Measurements from ENCODE around the gene PLSCR4.

Gene PLSCR4

DNA sequence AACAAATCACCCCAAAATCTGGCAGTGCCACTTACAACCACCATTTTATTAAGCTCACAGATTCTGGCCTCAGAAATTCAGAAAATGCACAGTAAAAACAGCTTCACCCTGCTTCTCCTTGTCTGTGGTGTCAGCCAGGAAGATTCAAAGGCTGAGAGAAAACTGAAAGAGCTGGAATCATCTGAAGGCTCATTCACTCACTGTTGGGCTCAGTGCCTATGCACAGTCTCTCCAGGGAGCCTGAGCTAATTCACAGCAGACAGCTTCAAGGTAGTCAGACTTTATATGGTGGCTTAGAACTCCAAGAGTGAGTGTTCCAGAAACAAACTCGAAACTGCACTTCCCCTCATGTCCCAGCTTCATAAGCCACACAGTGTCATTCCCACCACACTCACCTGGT is 73.4 kb downstream of the PLSCR4 start:
- ATAC-seq (replicated peaks; ENCODE audit: extremely low read depth, poor library complexity, severe bottlenecking): no peak
- no peaks in the 10 kb centered on the region for H3K4me1 Mint-ChIP-seq
- H3K36me3 Mint-ChIP-seq (ENCODE audit: insufficient read depth): no peaks in the 10 kb centered on the region
- no peak overlapping the region for H3K4me3 Mint-ChIP-seq
- no peak for DNase-seq (ENCODE audit: low spot score in 2 of 2)
- no peak overlapping the region for H3K27ac Mint-ChIP-seq (ENCODE audit: low read depth)
- peaks cover 7% of the 10 kb centered on the region for H3K27me3 Mint-ChIP-seq
- no peaks in the 10 kb centered on the region for H3K9me3 Mint-ChIP-seq

DNA sequence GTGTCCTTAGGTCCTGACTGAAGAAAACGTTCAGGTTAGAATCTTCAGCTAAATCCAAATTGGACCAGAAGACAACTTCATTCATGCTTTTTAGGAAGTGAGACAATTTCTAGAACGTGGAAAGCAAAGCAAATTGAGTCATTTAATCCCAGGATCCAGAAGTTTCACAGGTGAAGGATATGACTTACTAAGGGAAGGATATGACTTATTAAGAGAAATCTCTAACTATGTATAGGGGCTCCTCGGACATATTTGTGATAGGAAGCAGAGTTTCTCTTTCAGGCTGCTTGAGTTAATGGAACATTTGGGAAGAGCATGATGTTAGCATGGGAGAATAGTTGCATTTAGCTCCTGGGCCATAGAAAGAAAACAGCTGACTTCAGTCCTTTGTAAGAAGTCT is 73.8 kb downstream of the PLSCR4 start:
- peaks cover 7% of the 10 kb centered on the region for H3K27me3 Mint-ChIP-seq
- H3K36me3 Mint-ChIP-seq (ENCODE audit: insufficient read depth): no peaks in the 10 kb centered on the region
- H3K27ac Mint-ChIP-seq (ENCODE audit: low read depth): no peak overlapping the region
- H3K9me3 Mint-ChIP-seq: no peaks in the 10 kb centered on the region
- H3K4me1 Mint-ChIP-seq: no peaks in the 10 kb centered on the region
- DNase-seq (ENCODE audit: low spot score in 2 of 2) (no peak), ATAC-seq (replicated peaks; ENCODE audit: extremely low read depth, poor library complexity, severe bottlenecking) (no peak)
- no peak overlapping the region for H3K4me3 Mint-ChIP-seq

DNA sequence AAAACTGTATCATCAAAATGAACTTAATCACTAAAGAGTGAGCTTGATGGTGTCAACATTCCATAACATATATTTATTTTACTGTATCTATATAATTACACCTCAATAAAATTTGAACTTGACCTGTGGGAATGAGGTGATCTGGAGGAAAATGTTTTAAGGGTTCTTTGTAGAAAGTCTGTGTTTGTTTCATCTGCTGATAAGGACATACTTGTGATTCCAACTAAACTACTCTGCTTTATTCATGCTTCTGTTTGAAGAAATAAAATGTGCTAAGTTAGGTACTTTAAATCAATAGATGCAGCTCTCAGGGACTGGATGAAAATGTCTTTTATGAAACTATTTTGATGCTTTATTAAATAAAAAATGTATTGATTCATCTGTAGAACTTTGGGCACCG is 78.3 kb downstream of the PLSCR4 start:
- Mint-ChIP-seq H3K36me3 (ENCODE audit: insufficient read depth) (no peaks in the 10 kb centered on the region), H3K27me3 (peaks cover 7% of the 10 kb centered on the region), H3K4me3 (no peak overlapping the region), H3K4me1 (no peaks in the 10 kb centered on the region), H3K9me3 (no peaks in the 10 kb centered on the region), H3K27ac (ENCODE audit: low read depth) (no peak overlapping the region)
- DNase-seq (ENCODE audit: low spot score in 2 of 2) (no peak), ATAC-seq (replicated peaks; ENCODE audit: extremely low read depth, poor library complexity, severe bottlenecking) (no peak)

DNA sequence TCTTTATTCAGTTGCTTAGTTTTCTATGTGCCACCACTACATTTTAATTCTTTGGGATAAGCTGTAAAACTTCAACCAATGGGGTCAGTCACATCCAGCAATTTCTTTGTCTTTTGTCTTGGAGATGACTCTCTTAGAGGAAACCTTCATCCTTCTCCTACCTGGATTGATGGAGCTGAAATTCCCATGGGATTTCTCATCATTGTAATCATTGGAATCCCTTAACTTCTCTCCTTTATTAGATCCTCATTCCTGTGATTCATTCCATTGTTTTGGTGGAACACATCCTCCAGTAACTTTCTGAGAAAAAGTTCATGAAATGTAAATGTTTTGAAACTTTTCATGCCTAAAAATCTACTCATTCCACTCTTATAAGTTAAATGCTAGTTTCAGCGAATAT is 80.3 kb downstream of the PLSCR4 start:
- H3K9me3 Mint-ChIP-seq: no peaks in the 10 kb centered on the region
- no peak for DNase-seq (ENCODE audit: low spot score in 2 of 2)
- no peak overlapping the region for H3K27ac Mint-ChIP-seq (ENCODE audit: low read depth)
- no peaks in the 10 kb centered on the region for H3K27me3 Mint-ChIP-seq
- no peak overlapping the region for H3K4me3 Mint-ChIP-seq
- no peaks in the 10 kb centered on the region for H3K4me1 Mint-ChIP-seq
- no peaks in the 10 kb centered on the region for H3K36me3 Mint-ChIP-seq (ENCODE audit: insufficient read depth)
- no peak for ATAC-seq (replicated peaks; ENCODE audit: extremely low read depth, poor library complexity, severe bottlenecking)

DNA sequence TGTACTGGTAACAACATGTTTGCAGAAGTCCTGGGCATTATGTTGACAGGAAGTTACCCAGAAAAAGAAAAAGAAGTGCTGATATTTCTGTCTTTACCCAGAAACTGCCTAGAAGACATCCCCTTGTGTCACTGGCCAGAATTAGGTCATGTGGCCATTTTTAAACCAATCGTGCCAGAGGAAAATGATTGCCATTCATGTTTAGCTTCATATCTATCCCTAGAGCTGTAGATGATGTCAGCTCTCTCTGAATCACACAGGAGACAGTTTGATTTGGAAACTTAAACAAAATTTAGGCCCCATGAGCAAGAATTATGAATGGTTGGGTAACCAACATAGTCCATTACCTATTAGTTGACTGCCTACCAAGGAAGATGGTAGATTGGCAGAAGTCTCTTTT is 81.0 kb downstream of the PLSCR4 start:
- Mint-ChIP-seq H3K27ac (ENCODE audit: low read depth) (no peak overlapping the region), H3K36me3 (ENCODE audit: insufficient read depth) (no peaks in the 10 kb centered on the region), H3K9me3 (no peaks in the 10 kb centered on the region), H3K4me3 (no peak overlapping the region), H3K4me1 (no peaks in the 10 kb centered on the region), H3K27me3 (no peaks in the 10 kb centered on the region)
- ATAC-seq (replicated peaks; ENCODE audit: extremely low read depth, poor library complexity, severe bottlenecking) (no peak), DNase-seq (ENCODE audit: low spot score in 2 of 2) (no peak)

DNA sequence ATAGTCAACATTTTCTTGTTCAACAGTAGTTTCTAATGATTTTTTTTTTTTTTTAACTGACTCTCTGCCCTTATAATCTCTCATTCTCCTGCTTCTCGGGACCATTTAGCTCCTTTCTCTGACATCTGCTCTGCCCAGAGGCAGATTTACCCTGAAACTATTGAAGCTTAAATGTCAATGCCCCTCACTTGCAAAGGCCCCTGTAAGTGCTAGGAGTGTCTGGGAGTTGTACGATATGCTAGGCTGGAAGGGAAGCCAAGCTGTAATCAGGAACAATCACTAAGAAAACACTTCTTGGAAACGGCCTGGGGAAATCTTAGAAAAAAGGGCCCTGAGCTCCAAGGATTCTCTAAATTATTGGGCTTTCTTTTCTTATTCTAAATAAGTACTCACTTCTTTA is 84.1 kb downstream of the PLSCR4 start:
- no peaks in the 10 kb centered on the region for H3K4me1 Mint-ChIP-seq
- H3K36me3 Mint-ChIP-seq (ENCODE audit: insufficient read depth): no peaks in the 10 kb centered on the region

DNA sequence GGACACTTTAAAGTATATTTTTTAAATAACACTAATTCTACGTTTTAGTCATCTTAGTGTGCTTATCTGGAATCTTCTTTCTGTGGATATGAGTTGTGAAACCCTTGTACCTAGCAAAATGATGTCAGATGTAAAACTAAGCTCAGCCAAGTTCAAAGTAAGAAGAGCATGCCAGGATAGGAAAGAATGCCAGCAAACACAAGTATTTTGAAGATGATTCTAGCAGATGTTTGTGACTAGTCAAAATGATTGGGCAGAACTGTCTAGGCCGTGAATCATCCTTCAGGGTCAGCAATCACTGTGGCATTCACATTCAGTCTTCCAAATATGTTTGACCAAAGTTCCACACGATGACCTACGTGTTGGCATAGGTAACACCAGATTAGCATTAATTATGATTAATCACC is 84.5 kb downstream of the PLSCR4 start:
- Mint-ChIP-seq H3K4me1 (no peaks in the 10 kb centered on the region), H3K27me3 (peaks cover 24% of the 10 kb centered on the region)
- no peak for DNase-seq (ENCODE audit: low spot score in 2 of 2)

More for the DNA sequence above, 84.1 kb downstream of the PLSCR4 start:
- H3K27ac Mint-ChIP-seq (ENCODE audit: low read depth): no peak overlapping the region
- DNase-seq (ENCODE audit: low spot score in 2 of 2) (no peak), ATAC-seq (replicated peaks; ENCODE audit: extremely low read depth, poor library complexity, severe bottlenecking) (no peak)
- no peak overlapping the region for H3K4me3 Mint-ChIP-seq
- peaks cover 22% of the 10 kb centered on the region for H3K27me3 Mint-ChIP-seq
- H3K9me3 Mint-ChIP-seq: no peaks in the 10 kb centered on the region

DNA sequence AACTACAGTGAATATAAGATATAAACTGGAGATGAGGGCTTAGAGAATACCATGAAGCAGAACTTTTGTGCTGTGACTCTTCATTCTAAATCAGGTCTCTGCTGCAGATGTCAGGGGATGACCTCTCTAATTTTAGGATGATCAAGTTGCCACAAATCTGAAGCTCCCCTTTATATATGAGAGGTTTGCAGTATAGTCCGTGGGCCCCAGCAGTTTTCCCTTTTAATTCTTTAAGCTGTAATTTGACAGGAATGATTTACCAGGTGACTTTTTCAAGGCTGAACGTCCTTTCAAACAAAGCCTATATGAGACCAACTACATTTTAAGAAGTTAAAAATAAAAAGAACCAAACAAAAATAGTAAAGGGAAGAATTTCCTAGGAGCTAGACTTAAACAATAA is 85.0 kb downstream of the PLSCR4 start:
- DNase-seq (ENCODE audit: low spot score in 2 of 2) (no peak), ATAC-seq (replicated peaks; ENCODE audit: extremely low read depth, poor library complexity, severe bottlenecking) (no peak)
- no peaks in the 10 kb centered on the region for H3K9me3 Mint-ChIP-seq
- H3K27ac Mint-ChIP-seq (ENCODE audit: low read depth): no peak overlapping the region
- H3K4me3 Mint-ChIP-seq: no peak overlapping the region
- H3K36me3 Mint-ChIP-seq (ENCODE audit: insufficient read depth): no peaks in the 10 kb centered on the region
- no peaks in the 10 kb centered on the region for H3K4me1 Mint-ChIP-seq
- H3K27me3 Mint-ChIP-seq: peaks cover 24% of the 10 kb centered on the region

More for the DNA sequence above, 84.5 kb downstream of the PLSCR4 start:
- Mint-ChIP-seq H3K9me3 (no peaks in the 10 kb centered on the region), H3K36me3 (ENCODE audit: insufficient read depth) (no peaks in the 10 kb centered on the region), H3K4me3 (no peak overlapping the region), H3K27ac (ENCODE audit: low read depth) (no peak overlapping the region)
- no peak for ATAC-seq (replicated peaks; ENCODE audit: extremely low read depth, poor library complexity, severe bottlenecking)

DNA sequence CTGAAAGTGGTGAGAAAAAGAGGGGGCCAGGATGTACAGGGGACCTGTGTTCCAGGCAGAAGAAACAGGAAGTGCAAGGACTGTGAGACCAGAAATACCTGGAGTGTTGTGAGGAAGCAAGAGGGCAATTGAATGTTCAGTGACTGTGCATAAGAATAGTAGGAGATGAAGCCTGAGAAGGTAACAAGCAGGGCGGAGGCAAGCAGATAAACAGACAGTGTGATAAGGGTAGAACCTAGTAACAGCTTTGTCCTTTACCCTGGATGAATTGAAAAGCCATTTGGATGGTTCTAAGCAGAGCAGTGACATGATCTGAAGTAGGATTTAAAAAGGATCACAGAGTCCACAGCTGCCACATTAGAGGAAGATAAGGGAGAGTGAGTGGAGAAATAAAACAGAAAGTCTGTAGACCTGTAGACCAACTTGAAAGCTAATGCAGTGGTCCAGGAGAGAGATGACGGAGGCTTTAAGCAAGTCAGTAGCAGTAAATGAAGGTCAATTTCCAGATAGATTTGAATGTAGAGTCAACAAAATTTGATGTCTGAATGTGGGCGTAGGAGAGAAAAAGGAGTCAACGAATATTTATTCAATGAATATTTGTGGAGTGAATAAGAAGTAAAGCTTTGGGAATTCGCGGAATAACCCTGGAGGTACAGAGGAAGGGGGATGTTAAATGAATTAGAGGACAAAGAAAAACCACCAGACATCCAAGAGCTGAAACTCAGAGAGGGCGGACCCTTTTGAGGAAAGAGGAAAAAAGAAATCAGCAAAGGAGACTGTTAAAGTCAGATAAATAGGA is 85.7 kb downstream of the PLSCR4 start:
- H3K27me3 Mint-ChIP-seq: peaks cover 27% of the 10 kb centered on the region
- no peak overlapping the region for H3K4me3 Mint-ChIP-seq
- H3K36me3 Mint-ChIP-seq (ENCODE audit: insufficient read depth): no peaks in the 10 kb centered on the region
- H3K4me1 Mint-ChIP-seq: no peaks in the 10 kb centered on the region
- no peaks in the 10 kb centered on the region for H3K9me3 Mint-ChIP-seq
- ATAC-seq (replicated peaks; ENCODE audit: extremely low read depth, poor library complexity, severe bottlenecking) (no peak), DNase-seq (ENCODE audit: low spot score in 2 of 2) (no peak)
- H3K27ac Mint-ChIP-seq (ENCODE audit: low read depth): no peak overlapping the region

DNA sequence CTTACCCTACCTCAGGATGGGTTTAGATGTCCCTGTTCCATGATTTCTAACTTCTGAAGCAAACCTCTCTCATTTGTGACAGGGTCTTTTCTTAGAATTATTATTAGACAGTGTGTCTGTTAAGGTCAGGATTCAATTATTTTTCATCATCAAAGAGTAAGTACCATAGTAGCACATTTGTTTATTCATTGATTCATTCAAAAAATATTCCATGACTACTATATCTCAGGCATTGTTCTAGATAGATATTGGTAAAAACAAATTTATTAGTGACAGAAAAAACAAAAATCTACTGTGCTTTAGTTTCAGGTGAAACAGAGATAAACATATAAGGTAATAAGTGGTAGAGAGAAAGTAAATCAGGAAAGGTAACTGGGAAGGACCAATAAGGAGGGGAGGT is 86.4 kb downstream of the PLSCR4 start:
- Mint-ChIP-seq H3K4me1 (no peaks in the 10 kb centered on the region), H3K27ac (ENCODE audit: low read depth) (no peak overlapping the region), H3K4me3 (no peak overlapping the region), H3K27me3 (peaks cover 34% of the 10 kb centered on the region), H3K9me3 (no peaks in the 10 kb centered on the region), H3K36me3 (ENCODE audit: insufficient read depth) (no peaks in the 10 kb centered on the region)
- DNase-seq (ENCODE audit: low spot score in 2 of 2) (no peak), ATAC-seq (replicated peaks; ENCODE audit: extremely low read depth, poor library complexity, severe bottlenecking) (no peak)

DNA sequence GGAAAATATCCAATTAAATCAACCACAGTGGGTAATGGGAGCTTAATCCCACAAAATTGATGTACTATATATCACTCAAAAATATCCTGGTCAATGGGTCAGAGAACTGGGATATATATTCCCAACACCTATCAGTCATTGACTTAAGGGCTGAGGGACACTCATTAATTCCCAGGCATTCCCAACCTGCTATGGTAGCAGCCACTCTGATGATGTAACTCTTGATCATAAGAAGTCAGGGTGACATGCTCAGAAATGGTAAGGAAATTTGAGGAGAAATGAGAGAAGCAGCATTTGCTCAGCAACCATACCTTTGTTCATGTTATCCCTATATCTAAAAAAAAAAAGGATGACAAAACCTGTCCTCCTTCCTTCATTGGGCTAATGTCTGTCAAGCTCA is 86.8 kb downstream of the PLSCR4 start:
- Mint-ChIP-seq H3K27ac (ENCODE audit: low read depth) (no peak overlapping the region), H3K4me1 (no peaks in the 10 kb centered on the region), H3K36me3 (ENCODE audit: insufficient read depth) (no peaks in the 10 kb centered on the region), H3K9me3 (no peaks in the 10 kb centered on the region), H3K27me3 (peaks cover 38% of the 10 kb centered on the region), H3K4me3 (no peak overlapping the region)
- DNase-seq (ENCODE audit: low spot score in 2 of 2) (no peak), ATAC-seq (replicated peaks; ENCODE audit: extremely low read depth, poor library complexity, severe bottlenecking) (no peak)

DNA sequence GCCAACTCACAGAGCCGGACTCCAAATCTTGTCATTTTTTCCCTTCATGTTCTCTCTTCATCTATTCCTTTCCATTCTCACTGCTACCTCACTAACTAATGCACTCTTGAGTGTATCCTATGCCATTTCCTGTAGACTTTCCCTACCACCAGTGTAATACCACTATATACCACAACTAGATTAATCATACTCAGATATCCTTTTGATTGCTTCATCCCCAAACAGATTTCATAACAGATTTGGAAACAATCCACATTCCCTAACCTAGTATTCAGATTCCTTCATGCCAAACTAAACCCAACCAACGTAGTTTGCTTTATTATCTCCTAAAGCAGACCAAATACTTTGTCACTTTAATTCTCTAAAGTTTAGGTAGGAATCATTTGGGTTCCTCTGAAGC is 87.3 kb downstream of the PLSCR4 start:
- ATAC-seq (replicated peaks; ENCODE audit: extremely low read depth, poor library complexity, severe bottlenecking) (no peak), DNase-seq (ENCODE audit: low spot score in 2 of 2) (no peak)
- Mint-ChIP-seq H3K4me1 (no peaks in the 10 kb centered on the region), H3K9me3 (no peaks in the 10 kb centered on the region), H3K4me3 (no peak overlapping the region), H3K36me3 (ENCODE audit: insufficient read depth) (no peaks in the 10 kb centered on the region), H3K27ac (ENCODE audit: low read depth) (no peak overlapping the region), H3K27me3 (peaks cover 42% of the 10 kb centered on the region)

DNA sequence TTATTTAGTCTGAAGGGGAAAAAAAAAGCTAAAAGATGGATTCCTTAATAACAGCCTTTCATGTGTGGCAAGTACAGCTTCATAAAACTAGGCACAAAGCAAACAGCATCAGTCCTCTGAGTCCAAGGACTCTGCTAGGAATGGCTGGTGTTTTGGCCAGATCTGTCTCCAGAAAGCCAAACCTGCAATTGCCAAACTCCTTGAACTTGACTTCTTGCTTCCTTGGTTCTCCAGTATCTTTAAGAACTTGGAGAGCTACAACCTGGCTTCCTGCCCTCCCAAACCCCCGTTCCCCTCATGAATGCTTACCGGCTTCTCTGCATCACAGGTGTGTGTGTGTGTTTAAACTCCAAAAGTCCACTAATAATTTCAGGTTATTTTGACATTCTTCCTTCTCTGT is 88.3 kb downstream of the PLSCR4 start:
- Mint-ChIP-seq H3K36me3 (ENCODE audit: insufficient read depth) (no peaks in the 10 kb centered on the region), H3K4me1 (no peaks in the 10 kb centered on the region), H3K27ac (ENCODE audit: low read depth) (no peak overlapping the region), H3K27me3 (peaks cover 42% of the 10 kb centered on the region), H3K9me3 (no peaks in the 10 kb centered on the region), H3K4me3 (no peak overlapping the region)
- DNase-seq (ENCODE audit: low spot score in 2 of 2) (no peak), ATAC-seq (replicated peaks; ENCODE audit: extremely low read depth, poor library complexity, severe bottlenecking) (no peak)

Data from central memory CD8-positive, alpha-beta T cell (primary cell).